Thymus (tissue), 14 donors: ENCODE results near the gene TMEM229B. TPM values are rescaled to one million over a fixed set of nuclear protein-coding genes. Genes with fewer than 3 reads are reported as not detected.

Source experiments
- DNase-seq, 9 donors: peaks; one replicate each; pipeline ENCODE4 v3.0.0-alpha.2; 2013; ENCODE audit warnings: low spot score in 9 of 9, low read depth in 6 of 9, missing footprints in 1 of 9
- H3K27ac ChIP-seq, 2 donors: one replicate each; pipeline ENCODE4 v1.5.1; 2013; ENCODE audit warnings: control low read depth in 1 of 2, low read depth in 1 of 2, low read length in 1 of 2, mild to moderate bottlenecking in 1 of 2, moderate library complexity in 1 of 2
- H3K27me3 ChIP-seq, 2 donors: one replicate each; pipeline ENCODE4 v1.5.1; 2013; ENCODE audit warnings: low read length in 1 of 2; ENCODE audit not compliant: control insufficient read depth in 2 of 2, insufficient read depth in 1 of 2
- H3K36me3 ChIP-seq, 2 donors: one replicate each; pipeline ENCODE4 v1.5.1; 2013; ENCODE audit warnings: low read length in 1 of 2, mild to moderate bottlenecking in 1 of 2, moderate library complexity in 1 of 2; ENCODE audit not compliant: control insufficient read depth in 2 of 2, insufficient read depth in 2 of 2
- H3K4me1 ChIP-seq, 2 donors: one replicate each; pipeline ENCODE4 v1.5.1; 2013; ENCODE audit warnings: low read length in 2 of 2; ENCODE audit not compliant: control insufficient read depth in 2 of 2, insufficient read depth in 2 of 2
- H3K4me3 ChIP-seq, 2 donors: one replicate each; pipeline ENCODE4 v1.5.1; 2013; ENCODE audit warnings: low read length in 2 of 2, control low read depth in 1 of 2, mild to moderate bottlenecking in 1 of 2
- H3K9me3 ChIP-seq, 2 donors: one replicate each; pipeline ENCODE4 v1.5.1; 2013; ENCODE audit warnings: low read length in 1 of 2, mild to moderate bottlenecking in 1 of 2; ENCODE audit not compliant: control insufficient read depth in 2 of 2, insufficient read depth in 1 of 2
- WGBS: extraction: QIAGEN DNeasy Blood & Tissue Kit; methylation state at CpG from one replicate; pipeline ENCODE4 v1.1.7; 2013; 5-methylcytosine and 5-hydroxymethylcytosine counted together
- long read RNA-seq, 10 donors: transcript quantifications; one replicate each; lab custom pipeline, GENCODE V29; 2026
- polyA plus RNA-seq: library from polyadenylated mRNA; stranded (reverse); fragments of 200-250 nt; gene quantifications from one replicate; pipeline ENCODE4 v1.2.3, GENCODE V29; 2013
- total RNA-seq: library from RNA; stranded (reverse); fragments of 120-200 nt; gene quantifications from one replicate; pipeline ENCODE4 v1.2.4, GENCODE V29; 2013
- donor health status: healthy.

TMEM229B gene
- 13.7 TPM for total RNA-seq
- 6.6 TPM for polyA plus RNA-seq
- long read RNA-seq, donor 1 = 0 reads
- long read RNA-seq, donor 2 = 0 reads
- long read RNA-seq, donor 3, full-length matches to known transcripts = 3 of 3 reads
- long read RNA-seq, donor 3, partial matches to known transcripts = 0 of 3 reads
- long read RNA-seq, donor 3, other reads (novel, unspliced or antisense) = 0 of 3 reads
- long read RNA-seq, donor 4, full-length matches to known transcripts = 1 of 1 reads
- long read RNA-seq, donor 4, partial matches to known transcripts = 0 of 1 reads
- long read RNA-seq, donor 4, other reads (novel, unspliced or antisense) = 0 of 1 reads
- long read RNA-seq, donor 5, partial matches to known transcripts = 0 of 2 reads
- long read RNA-seq, donor 5, other reads (novel, unspliced or antisense) = 0 of 2 reads
- long read RNA-seq, donor 6, full-length matches to known transcripts = 2 of 2 reads
- long read RNA-seq, donor 6, partial matches to known transcripts = 0 of 2 reads
- long read RNA-seq, donor 6, other reads (novel, unspliced or antisense) = 0 of 2 reads
- long read RNA-seq, donor 7, partial matches to known transcripts = 0 of 1 reads
- long read RNA-seq, donor 7, other reads (novel, unspliced or antisense) = 0 of 1 reads
- long read RNA-seq, donor 8, full-length matches to known transcripts = 1 of 1 reads
- long read RNA-seq, donor 8, partial matches to known transcripts = 0 of 1 reads
- long read RNA-seq, donor 8, other reads (novel, unspliced or antisense) = 0 of 1 reads
- long read RNA-seq, donor 9, partial matches to known transcripts = 0 of 1 reads
- long read RNA-seq, donor 9, other reads (novel, unspliced or antisense) = 0 of 1 reads
- long read RNA-seq, donor 10, partial matches to known transcripts = 0 of 2 reads
- long read RNA-seq, donor 10, other reads (novel, unspliced or antisense) = 0 of 2 reads

GRCh38 chr14:67487937-67488893, at the start of gene TMEM229B:
Gene TMEM229B, minus strand, starts transcription at chr14:67488721. Its CDS starts 14,798 bp downstream, at chr14:67473923.
- peak; percentile 67 to 95 (median 85) for DNase-seq
- Histone ChIP-seq H3K4me1 (peaks cover 25 to 62% of the 10 kb centered on the region in 2 donors), H3K9me3 (peaks cover 3 to 21% of the 10 kb centered on the region in 2 donors), H3K4me3 (peak within 1 kb of the TSS; percentile 61 to 70), H3K27ac (peak within 1 kb of the TSS; percentile 96 to 97), H3K27me3 (no peaks in the 10 kb centered on the region), H3K36me3 (peaks cover 14 to 18% of the 10 kb centered on the region in 2 donors)
- WGBS = 4% methylated on average over 13 of the region's 13 CpGs

- Histone ChIP-seq H3K4me1 (peaks cover 1 to 14% of the 10 kb centered on the region in 2 donors), H3K27me3 (peaks cover 15 to 56% of the 10 kb centered on the region in 2 donors), H3K27ac (no peak overlapping the region), H3K9me3 (no peaks in the 10 kb centered on the region), H3K4me3 (no peak overlapping the region), H3K36me3 (no peaks in the 10 kb centered on the region)
- DNase-seq = no peak
- WGBS = 90% methylated on average over 3 of the region's 3 CpGs
These were observed 49.2 kb upstream of the TMEM229B start for GRCh38 chr14:67537736-67538135.

DNA sequence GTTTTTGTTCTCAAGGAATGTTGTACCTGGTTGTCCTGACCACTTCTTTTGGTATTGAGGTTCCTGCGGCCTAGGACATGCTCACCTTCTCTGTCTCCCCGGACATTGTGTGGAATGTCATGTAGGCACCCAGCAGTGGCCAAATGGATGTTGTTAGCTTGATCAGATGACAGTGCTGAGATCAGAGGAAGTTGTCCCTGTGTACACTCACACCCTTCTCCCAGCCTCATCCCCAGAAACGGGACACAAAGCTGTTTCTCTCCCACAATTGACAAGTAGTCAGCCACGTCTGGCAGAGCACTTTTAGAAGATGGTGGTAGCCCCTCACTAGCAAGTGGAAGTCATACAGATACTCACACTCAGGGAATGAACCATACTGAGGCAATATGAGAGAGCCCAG, 47.6 kb upstream of the TMEM229B start:
- no peak overlapping the region for H3K27ac ChIP-seq
- H3K4me1 ChIP-seq = peaks cover 6 to 9% of the 10 kb centered on the region in 2 donors
- H3K4me3 ChIP-seq = no peak overlapping the region
- WGBS = 94% methylated on average over 4 of the region's 4 CpGs
- H3K36me3 ChIP-seq = no peaks in the 10 kb centered on the region
- H3K9me3 ChIP-seq = no peaks in the 10 kb centered on the region
- no peak for DNase-seq
- H3K27me3 ChIP-seq = peaks cover 25 to 59% of the 10 kb centered on the region in 2 donors

DNA sequence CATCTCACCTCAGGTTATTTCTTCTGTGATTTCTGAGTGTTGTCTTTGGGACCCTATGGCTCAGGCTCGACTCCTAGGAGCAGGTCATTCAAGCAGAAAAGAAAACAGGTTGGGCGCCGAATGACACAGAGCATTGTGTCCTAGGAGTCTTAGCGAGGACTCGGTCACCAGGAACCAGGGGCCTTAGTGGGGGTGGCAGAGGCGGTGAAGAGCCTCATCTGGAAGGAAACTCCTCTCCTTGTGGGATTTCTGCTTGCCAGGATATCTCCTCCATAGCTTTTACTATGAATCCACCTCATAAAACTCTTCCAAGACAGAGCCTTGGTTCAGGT, 45.2 kb upstream of the TMEM229B start:
- Histone ChIP-seq H3K36me3 (no peaks in the 10 kb centered on the region), H3K27ac (no peak overlapping the region), H3K4me1 (peaks cover 6 to 9% of the 10 kb centered on the region in 2 donors), H3K9me3 (no peaks in the 10 kb centered on the region), H3K4me3 (peak overlapping the region; percentile 22 to 70), H3K27me3 (peaks cover 23 to 67% of the 10 kb centered on the region in 2 donors)
- DNase-seq = no peak
- WGBS = 49% methylated on average over 6 of the region's 6 CpGs

GRCh38 chr14:67532998-67533753, 44.7 kb upstream of the TMEM229B start, which contains the start of gene PLEKHH1:
Gene PLEKHH1, plus strand, starts transcription at chr14:67533290. Its CDS starts 8,578 bp downstream, at chr14:67541868.
- peak within 1 kb of the TSS in 1 of 2 donors; percentile 61 for H3K27ac ChIP-seq
- peak in 5 of 9 donors; percentile 54 to 78 (median 58) for DNase-seq
- peaks cover 23 to 68% of the 10 kb centered on the region in 2 donors for H3K27me3 ChIP-seq
- no peaks in the 10 kb centered on the region for H3K9me3 ChIP-seq
- WGBS = 1% methylated on average over 86 of the region's 86 CpGs
- H3K36me3 ChIP-seq = no peaks in the 10 kb centered on the region
- peak within 1 kb of the TSS; percentile 27 to 70 for H3K4me3 ChIP-seq
- H3K4me1 ChIP-seq = peaks cover 6 to 9% of the 10 kb centered on the region in 2 donors

- 22% methylated on average over 23 of the region's 23 CpGs for WGBS
- H3K27ac ChIP-seq = peak overlapping the region in 1 of 2 donors; percentile 61
- DNase-seq = no peak
These were observed 44.1 kb upstream of the TMEM229B start for GRCh38 chr14:67532606-67532997.

DNA sequence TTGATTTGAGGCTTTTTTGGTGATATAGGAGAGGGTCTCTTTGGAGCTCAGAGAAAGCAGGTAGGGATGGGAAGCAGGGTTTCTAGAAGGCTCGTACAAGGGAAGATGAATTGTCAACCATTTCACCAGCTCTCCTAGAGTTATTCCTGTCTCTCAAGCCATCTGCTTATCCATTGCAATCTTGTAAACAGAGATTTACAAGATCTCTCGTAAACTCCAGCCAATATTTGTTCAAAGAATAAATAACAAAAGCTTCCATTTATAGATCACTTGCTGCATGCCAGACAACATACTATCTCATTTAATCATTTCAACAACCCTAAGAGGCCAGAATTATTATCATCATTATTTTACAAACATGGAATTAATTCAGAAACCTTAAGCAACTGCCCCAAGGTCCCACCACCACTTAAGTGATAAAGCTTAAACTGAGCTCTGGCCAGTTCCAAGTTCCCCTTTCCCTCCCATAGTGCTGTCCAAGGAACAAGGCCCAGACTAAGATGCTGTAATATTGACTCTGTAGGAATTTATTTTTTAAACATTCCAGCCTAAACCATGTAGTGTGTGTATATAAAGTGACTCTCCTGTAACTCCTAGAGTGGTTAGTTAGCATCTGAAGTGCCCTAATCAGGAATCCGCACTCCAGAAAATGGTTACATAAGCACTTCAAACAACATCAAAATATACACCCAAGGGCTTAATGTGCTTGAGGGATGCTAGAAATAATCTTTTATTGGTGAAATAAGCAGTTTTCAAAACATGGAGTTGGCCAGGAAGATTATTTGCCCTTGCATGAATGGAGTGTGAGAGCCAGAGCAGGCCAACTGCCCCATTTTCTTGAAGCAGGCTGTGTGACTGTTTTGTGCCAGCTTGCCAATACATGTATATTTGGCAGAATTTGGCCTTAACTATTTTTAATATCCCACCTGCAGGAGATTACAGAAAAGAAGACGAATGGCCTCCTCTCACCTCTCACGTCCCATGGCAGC, 41.7 kb upstream of the TMEM229B start:
- DNase-seq = no peak
- H3K4me3 ChIP-seq = no peak overlapping the region
- H3K36me3 ChIP-seq = no peaks in the 10 kb centered on the region
- H3K9me3 ChIP-seq = no peaks in the 10 kb centered on the region
- WGBS = 95% methylated on average over 5 of the region's 5 CpGs
- no peak overlapping the region for H3K27ac ChIP-seq
- peaks cover 25 to 77% of the 10 kb centered on the region in 2 donors for H3K27me3 ChIP-seq
- H3K4me1 ChIP-seq = peaks cover 6 to 9% of the 10 kb centered on the region in 2 donors

More at GRCh38 chr14:67532606-67532997, 44.1 kb upstream of the TMEM229B start:
- Histone ChIP-seq H3K36me3 (no peaks in the 10 kb centered on the region), H3K4me3 (peak overlapping the region; percentile 27 to 70), H3K27me3 (peaks cover 21 to 72% of the 10 kb centered on the region in 2 donors), H3K9me3 (no peaks in the 10 kb centered on the region), H3K4me1 (peaks cover 6 to 9% of the 10 kb centered on the region in 2 donors)
